ENCODE measurements around the gene RABGGTA.
"Not testable (repeated sequence)": the region's sequence is repeated elsewhere in the genome, so short reads cannot be mapped to it uniquely, and the experiment has no call there.

RABGGTA gene

DNA sequence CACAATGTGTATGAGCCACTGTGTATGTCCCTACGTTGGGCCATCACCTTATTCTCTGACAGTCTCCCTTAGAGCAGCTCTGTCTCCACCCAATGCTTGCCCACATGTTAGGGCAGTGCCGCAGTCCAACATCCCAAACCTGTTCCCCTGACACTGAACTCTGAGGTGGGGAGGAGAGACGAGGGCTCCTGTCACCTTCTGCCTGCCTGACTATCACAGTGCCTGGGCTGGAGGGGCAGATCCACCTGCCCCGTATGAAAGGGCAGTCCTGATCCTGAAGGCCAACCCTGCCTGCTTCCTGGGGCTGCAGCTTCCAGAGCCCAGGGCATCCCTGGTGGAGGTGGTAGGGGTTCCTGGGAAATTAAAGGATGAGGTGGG lies 10.6 kb downstream of the RABGGTA start:
- DNase-seq (ENCODE audit: low read depth in 2 of 2): no peak

- DNase-seq (ENCODE audit: low read depth in 2 of 2): no peak
Measured at GRCh38 chr14:24260026-24260779, 11.2 kb downstream of the RABGGTA start.

DNA sequence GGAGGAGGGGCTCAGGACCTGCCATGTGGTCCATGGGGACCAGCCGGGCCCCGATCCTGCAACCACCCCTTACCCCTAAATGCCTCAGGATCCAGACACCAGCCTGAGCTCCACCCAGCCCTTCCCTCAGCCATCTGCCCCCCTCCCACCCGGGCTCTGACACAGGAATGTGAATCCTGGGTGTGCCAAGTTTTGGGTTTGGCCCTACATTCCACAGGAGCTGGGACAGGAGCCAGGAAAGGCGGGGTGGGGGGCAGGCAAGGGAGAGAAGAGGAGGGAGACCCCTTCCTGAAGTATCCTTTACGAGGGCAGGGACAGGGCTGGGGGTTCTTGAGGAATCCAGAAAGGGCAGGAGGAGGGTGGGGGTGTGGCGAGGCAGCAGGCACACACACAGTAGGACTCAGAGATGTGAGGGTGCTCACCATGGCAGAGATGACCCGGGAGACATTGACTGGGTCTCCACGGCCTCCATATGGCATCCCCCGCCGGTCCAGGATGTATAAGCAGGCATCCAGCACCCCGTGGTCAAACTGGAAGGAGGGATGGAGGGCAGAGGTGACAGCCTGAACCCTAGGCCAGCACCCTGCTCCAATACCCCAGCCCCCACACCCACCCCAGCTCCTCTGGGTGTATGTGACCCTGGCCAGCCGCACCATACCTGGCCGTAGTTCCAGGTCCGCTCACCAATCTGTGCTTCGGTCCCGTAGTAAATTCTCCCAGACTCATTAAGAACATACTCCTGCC lies 11.9 kb downstream of the RABGGTA start:
- peak; percentile 43 to 46 for DNase-seq (ENCODE audit: low read depth in 2 of 2)

GRCh38 chr14:24258548-24259265 lies 12.7 kb downstream of the RABGGTA start:
- no peak for DNase-seq (ENCODE audit: low read depth in 2 of 2)

GRCh38 chr14:24258119-24258518 lies 13.3 kb downstream of the RABGGTA start:
- DNase-seq (ENCODE audit: low read depth in 2 of 2): no peak

- no peak for DNase-seq (ENCODE audit: low read depth in 2 of 2)
Measured at GRCh38 chr14:24256960-24257359, 14.4 kb downstream of the RABGGTA start.

GRCh38 chr14:24255931-24256711 lies 15.3 kb downstream of the RABGGTA start:
- no peak for DNase-seq (ENCODE audit: low read depth in 2 of 2)

GRCh38 chr14:24255438-24255837 lies 16.0 kb downstream of the RABGGTA start:
- DNase-seq (ENCODE audit: low read depth in 2 of 2): no peak

DNA sequence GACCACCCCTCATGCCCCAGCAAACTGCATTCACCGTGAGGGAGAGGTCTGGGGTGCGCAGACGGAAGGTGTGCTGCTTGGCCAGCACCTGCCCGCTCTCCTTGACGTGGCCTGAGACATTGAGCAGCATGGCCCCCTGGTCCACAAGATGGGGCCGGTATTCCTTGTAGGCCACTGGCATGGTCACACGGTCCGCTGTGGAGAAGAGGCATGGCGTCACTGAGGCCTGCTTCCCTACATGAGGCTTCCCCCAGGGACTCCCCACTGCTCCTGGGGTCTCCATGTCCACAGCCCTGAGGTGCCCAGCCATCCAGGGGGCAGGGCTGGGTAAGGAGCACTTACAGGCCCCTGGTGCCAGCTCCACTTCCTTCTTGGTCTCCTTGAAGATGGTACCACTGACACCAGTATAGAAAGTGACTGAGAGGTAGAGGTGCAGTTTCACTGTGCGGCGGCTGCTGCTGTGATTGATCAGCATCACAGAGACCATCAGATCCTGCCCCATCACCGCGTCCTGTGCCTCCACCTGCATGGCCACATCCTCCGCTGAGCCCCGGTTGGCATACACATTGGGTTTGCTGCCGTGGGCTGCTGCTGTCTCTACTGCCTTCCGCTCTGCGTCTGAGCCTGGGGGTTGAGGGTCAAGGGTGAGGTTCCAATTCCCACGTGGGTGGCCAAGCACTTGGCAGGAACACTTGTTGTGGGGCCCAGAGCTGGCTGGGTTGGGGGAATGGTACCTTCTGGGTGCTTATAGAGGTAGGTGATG lies 16.6 kb downstream of the RABGGTA start:
- DNase-seq (ENCODE audit: low read depth in 2 of 2): no peak

DNA sequence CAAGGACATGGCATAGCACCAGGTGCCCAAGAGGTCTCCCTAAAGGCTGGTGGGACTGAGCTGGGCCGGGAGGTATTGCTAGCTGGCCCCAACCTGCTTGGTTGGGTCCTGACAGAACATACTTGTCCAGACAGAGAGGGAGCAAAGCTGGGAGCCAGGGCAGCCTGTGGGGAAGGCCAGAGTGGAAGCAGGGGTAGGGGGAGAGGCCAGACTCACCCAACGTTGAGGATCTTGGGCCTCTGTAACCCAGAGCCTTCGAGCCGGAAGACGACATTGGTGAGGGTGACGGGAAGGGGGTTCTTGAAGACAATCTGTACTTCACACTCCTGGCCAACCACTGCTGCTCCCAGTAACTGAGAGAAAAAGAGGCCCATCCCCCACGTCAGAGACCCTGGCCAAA lies 17.5 kb downstream of the RABGGTA start:
- no peak for DNase-seq (ENCODE audit: low read depth in 2 of 2)

GRCh38 chr14:24252289-24253124 lies 18.9 kb downstream of the RABGGTA start:
- no peak for DNase-seq (ENCODE audit: low read depth in 2 of 2)

DNA sequence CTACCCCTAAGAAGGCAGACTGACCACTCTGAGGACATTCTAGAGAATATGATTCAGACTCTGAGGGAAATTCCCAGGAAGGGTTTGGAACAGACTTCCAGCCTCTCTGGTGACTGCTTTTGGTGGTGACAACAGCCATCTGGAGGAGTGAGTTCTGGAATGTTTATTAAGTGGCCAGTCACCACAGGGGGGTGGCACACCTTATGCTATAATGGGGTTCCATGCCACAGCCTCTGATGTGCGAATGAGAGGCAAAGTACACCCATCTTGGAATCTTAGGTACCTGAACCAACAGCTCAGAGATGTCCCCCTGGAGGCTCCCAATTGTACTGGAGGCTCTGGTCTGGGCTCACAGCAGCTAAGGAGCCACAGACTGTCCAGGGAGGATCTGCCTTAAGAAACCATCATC lies 19.5 kb downstream of the RABGGTA start:
- DNase-seq (ENCODE audit: low read depth in 2 of 2): no peak

GRCh38 chr14:24250354-24250753 lies 21.0 kb downstream of the RABGGTA start:
- DNase-seq (ENCODE audit: low read depth in 2 of 2): no peak

DNA sequence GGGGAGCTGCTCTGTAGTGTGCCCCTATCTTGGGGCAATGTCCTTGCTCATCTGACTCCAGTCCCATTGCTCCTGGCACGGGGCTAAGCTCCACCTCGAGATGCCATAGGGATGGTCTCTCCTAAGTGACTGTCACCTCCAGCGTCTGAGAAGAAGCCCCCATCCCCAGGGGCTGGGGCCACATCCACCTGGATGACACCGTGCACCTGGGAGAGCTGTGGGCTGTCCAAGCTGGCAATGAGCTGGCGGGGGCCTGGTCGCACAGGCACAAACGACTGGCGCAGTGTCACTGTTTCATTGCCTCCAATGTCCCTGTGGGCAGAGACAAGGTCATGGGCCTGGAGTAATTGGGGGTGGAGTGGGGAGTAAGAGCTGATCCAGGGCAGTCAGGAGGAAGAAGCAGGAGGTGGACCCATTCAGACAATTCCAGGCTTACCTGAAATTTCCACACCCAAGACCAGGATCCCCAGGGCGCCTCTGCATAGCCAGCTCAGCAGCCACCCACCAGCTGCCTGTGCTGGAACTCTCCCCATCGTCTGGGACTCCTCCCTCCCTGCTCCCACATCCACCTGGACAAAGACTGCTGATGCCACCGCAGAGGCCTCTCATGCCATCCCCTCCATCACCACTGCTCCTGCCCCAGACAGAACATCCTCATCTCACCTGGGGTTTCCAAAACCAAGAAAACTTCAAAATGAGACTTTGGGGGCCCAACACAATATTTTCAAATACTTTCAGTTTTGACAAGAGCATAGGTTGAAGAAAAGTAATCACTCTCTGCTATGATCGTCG lies 22.0 kb downstream of the RABGGTA start:
- no peak for DNase-seq (ENCODE audit: low read depth in 2 of 2)

- DNase-seq (ENCODE audit: low read depth in 2 of 2): no peak
Measured at GRCh38 chr14:24247422-24247821, 24.0 kb downstream of the RABGGTA start.

- DNase-seq (ENCODE audit: low read depth in 2 of 2): no peak
Measured at GRCh38 chr14:24246765-24247212, 24.6 kb downstream of the RABGGTA start.

DNA sequence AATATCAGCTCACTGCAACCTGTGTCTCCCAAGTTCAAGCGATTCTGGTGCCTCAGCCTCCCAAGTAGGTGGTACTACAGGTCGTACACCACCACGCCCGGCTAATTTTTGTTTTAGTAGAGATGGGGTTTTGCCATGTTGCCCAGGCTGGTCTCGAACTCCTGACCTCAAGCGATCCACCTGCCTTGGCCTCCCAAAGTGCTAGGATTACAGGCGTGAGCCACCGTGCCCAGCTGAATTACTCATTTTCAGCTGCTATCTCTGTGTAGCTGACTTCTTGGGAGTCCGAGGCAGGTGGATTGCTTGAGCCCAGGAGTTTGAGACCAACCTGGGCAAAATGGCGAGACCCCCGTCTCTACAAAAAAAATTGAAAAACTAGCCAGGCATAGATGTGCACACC lies 26.0 kb downstream of the RABGGTA start:
- DNase-seq (ENCODE audit: low read depth in 2 of 2): not testable (repeated sequence)

DNA sequence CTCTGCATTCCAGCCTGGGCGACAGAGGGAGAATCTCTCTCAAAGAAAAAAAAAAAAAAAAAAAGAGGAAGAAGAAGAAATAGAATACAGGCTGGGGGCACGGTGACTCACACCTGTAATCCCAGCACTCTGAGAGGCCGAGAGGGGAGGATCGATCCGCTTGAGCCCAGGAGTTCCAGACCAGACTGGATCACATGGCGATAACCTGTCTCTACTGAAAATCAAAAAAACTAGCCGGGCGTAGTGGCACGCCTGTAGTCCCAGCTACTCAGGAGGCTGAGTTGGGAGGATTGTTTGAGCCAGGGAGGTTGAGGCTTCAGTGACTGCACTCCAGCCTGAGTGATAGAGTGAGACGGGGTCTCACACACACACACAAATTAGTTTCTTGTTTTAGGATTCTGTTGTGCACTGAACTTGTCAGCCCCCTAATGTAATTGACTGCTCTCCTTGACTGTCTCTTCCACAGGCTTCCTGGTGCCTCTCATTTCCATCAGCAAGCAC lies 28.0 kb downstream of the RABGGTA start:
- no peak for DNase-seq (ENCODE audit: low read depth in 2 of 2)

- peak; percentile 63 to 78 for DNase-seq (ENCODE audit: low read depth in 2 of 2)
Measured at GRCh38 chr14:24241829-24242443, 29.5 kb downstream of the RABGGTA start.

Measured in fibroblast of skin of left biceps (primary cell).